ENCODE data around the gene UBASH3B. TPM values are rescaled to one million over a fixed set of nuclear protein-coding genes. Genes with fewer than 3 reads are reported as not detected.
A peak's percentile ranks its signal among the peaks of the same experiment; 100 is the strongest.

UBASH3B gene
- total RNA-seq, 2 donors from 2014 or later, result 0.78 to 12.9 TPM

GRCh38 chr11:122711362-122711761 lies 55.8 kb downstream of the UBASH3B start:
- no peak for ATAC-seq
- no peaks in the 10 kb centered on the region for H3K36me3 ChIP-seq (replicated peaks in 1 of 2; ENCODE audit: insufficient read depth in 1 of 2, low read depth in 2 of 2)
- no peak overlapping the region for H3K27ac ChIP-seq
- 75 to 84% methylated on average over 6 to 9 of the region's 9 CpGs for WGBS, 2 donors
- no peaks in the 10 kb centered on the region for H3K9me3 ChIP-seq
- no peaks in the 10 kb centered on the region for H3K27me3 ChIP-seq
- DNase-seq, result no peak
- intact Hi-C loops (cut with DNase I), result no loop called here
- TF ChIP-seq CTCF (IDR thresholded peaks at IDR 0.05) (no peak), POLR2A (IDR thresholded peaks at IDR 0.05) (no peak)
- no peak overlapping the region for H3K4me3 ChIP-seq
- H3K4me1 ChIP-seq, result no peaks in the 10 kb centered on the region

GRCh38 chr11:122711831-122712381 lies 56.4 kb downstream of the UBASH3B start:
- Histone ChIP-seq H3K4me3 (no peak overlapping the region), H3K4me1 (no peaks in the 10 kb centered on the region), H3K9me3 (no peaks in the 10 kb centered on the region), H3K27me3 (no peaks in the 10 kb centered on the region), H3K27ac (no peak overlapping the region), H3K36me3 (replicated peaks in 1 of 2; ENCODE audit: insufficient read depth in 1 of 2, low read depth in 2 of 2) (no peaks in the 10 kb centered on the region)
- no peak for ATAC-seq
- TF ChIP-seq POLR2A (IDR thresholded peaks at IDR 0.05) (no peak), CTCF (IDR thresholded peaks at IDR 0.05) (no peak)
- intact Hi-C loops (cut with DNase I), result no loop called here
- DNase-seq, result peak in 1 of 4 donors; percentile 24
- 42 to 47% methylated on average over 4 to 5 of the region's 5 CpGs for whole genome bisulfite sequencing, 2 donors

GRCh38 chr11:122714004-122714403 lies 58.5 kb downstream of the UBASH3B start:
- ATAC-seq (no peak), DNase-seq (no peak)
- Histone ChIP-seq H3K36me3 (replicated peaks in 1 of 2; ENCODE audit: insufficient read depth in 1 of 2, low read depth in 2 of 2) (no peaks in the 10 kb centered on the region), H3K27ac (no peak overlapping the region), H3K4me1 (no peaks in the 10 kb centered on the region), H3K4me3 (no peak overlapping the region), H3K9me3 (no peaks in the 10 kb centered on the region), H3K27me3 (no peaks in the 10 kb centered on the region)
- intact Hi-C loops (cut with DNase I), result no loop called here
- no peak for TF ChIP-seq POLR2A (IDR thresholded peaks at IDR 0.05)
- TF ChIP-seq CTCF (IDR thresholded peaks at IDR 0.05), result no peak
- WGBS, 2 donors, result 64 to 78% methylated on average over 5 of the region's 5 CpGs

GRCh38 chr11:122714484-122714883 lies 59.0 kb downstream of the UBASH3B start:
- no peak overlapping the region for H3K27ac ChIP-seq
- intact Hi-C loops (cut with DNase I), result no loop called here
- H3K9me3 ChIP-seq, result no peaks in the 10 kb centered on the region
- H3K4me1 ChIP-seq, result no peaks in the 10 kb centered on the region
- H3K4me3 ChIP-seq, result no peak overlapping the region
- DNase-seq, result peak in 1 of 4 donors; percentile 53
- no peaks in the 10 kb centered on the region for H3K27me3 ChIP-seq
- WGBS, 2 donors, result 67 to 74% methylated on average over 5 of the region's 5 CpGs
- no peak for ATAC-seq
- no peaks in the 10 kb centered on the region for H3K36me3 ChIP-seq (replicated peaks in 1 of 2; ENCODE audit: insufficient read depth in 1 of 2, low read depth in 2 of 2)
- TF ChIP-seq CTCF (IDR thresholded peaks at IDR 0.05), result no peak
- TF ChIP-seq POLR2A (IDR thresholded peaks at IDR 0.05), result no peak
